GM12878 (cell line): ENCODE measurements around the gene TRPT1. TPM values are rescaled to one million over a fixed set of nuclear protein-coding genes. Genes with fewer than 3 reads are reported as not detected.
A peak's percentile ranks its signal among the peaks of the same experiment; 100 is the strongest.

Experiments
- CBFB ChIP-seq: IDR thresholded peaks from 2 replicates; pipeline ENCODE4 v1.6.1; 2016; ENCODE audit warnings: antibody characterized with exemption, low read depth
- CHD1 ChIP-seq: IDR thresholded peaks from 2 replicates; pipeline ENCODE4 v1.6.1; 2012; ENCODE audit warnings: low read depth, low read length, improper control_type of control experiment
- DPF2 ChIP-seq: fragments of 450-650 bp; IDR thresholded peaks from 2 replicates; pipeline ENCODE4 v1.6.1; 2017; ENCODE audit warnings: mild to moderate bottlenecking
- EGR1 ChIP-seq, 2 experiments: IDR thresholded peaks; 1 replicate in 1 of 2; 2 replicates in 1 of 2; pipeline ENCODE4 v1.6.1; 2011 to 2012; ENCODE audit warnings: low read depth in 2 of 2, low read length in 2 of 2, borderline replicate concordance in 1 of 2, mild to moderate bottlenecking in 1 of 2, moderate library complexity in 1 of 2
- HCFC1 ChIP-seq: fragments of 150-350 bp; IDR thresholded peaks from 2 replicates; pipeline ENCODE4 v1.6.1; 2014; ENCODE audit warnings: low read length
- IRF4 ChIP-seq: IDR thresholded peaks from 2 replicates; pipeline ENCODE4 v1.6.1; 2011; ENCODE audit warnings: low read depth, low read length
- MEF2A ChIP-seq: IDR thresholded peaks from 2 replicates; pipeline ENCODE4 v1.6.1; 2011; ENCODE audit warnings: low read depth, mild to moderate bottlenecking, low read length, moderate library complexity; ENCODE audit not compliant: insufficient read depth
- MEF2B ChIP-seq: fragments of 450-650 bp; IDR thresholded peaks from 2 replicates; pipeline ENCODE4 v1.6.1; 2018; ENCODE audit warnings: mild to moderate bottlenecking, moderate library complexity; ENCODE audit not compliant: partially characterized antibody, poor library complexity, severe bottlenecking
- POLR2AphosphoS2 ChIP-seq: IDR thresholded peaks from 2 replicates; pipeline ENCODE4 v1.6.1; 2011; ENCODE audit warnings: low read depth, mild to moderate bottlenecking, low read length, improper control_type of control experiment, moderate library complexity
- RB1 ChIP-seq: fragments of 450-650 bp; formaldehyde crosslinking; IDR thresholded peaks from 2 replicates; pipeline ENCODE4 v1.6.1; 2017; ENCODE audit warnings: mild to moderate bottlenecking, borderline replicate concordance
- SIX5 ChIP-seq: IDR thresholded peaks from 2 replicates; pipeline ENCODE4 v1.6.1; 2011; ENCODE audit warnings: mild to moderate bottlenecking, low read depth, low read length, moderate library complexity; ENCODE audit not compliant: severe bottlenecking
- SKIL ChIP-seq: fragments of 450-650 bp; IDR thresholded peaks from 2 replicates; pipeline ENCODE4 v1.6.1; 2017; ENCODE audit warnings: mild to moderate bottlenecking, low read depth, inconsistent platforms; ENCODE audit not compliant: poor library complexity, severe bottlenecking
- SP1 ChIP-seq: IDR thresholded peaks from one replicate; pipeline ENCODE4 v1.6.1; 2011; ENCODE audit warnings: low read depth, low read length
- TCF12 ChIP-seq: IDR thresholded peaks from 2 replicates; pipeline ENCODE4 v1.6.1; 2011; ENCODE audit warnings: low read depth, mild to moderate bottlenecking, low read length
- ZBTB40 ChIP-seq: fragments of 450-650 bp; IDR thresholded peaks from 2 replicates; pipeline ENCODE4 v1.6.1; 2016; ENCODE audit warnings: mild to moderate bottlenecking, moderate library complexity, borderline replicate concordance
- polyA plus RNA-seq, 11 experiments: library from polyadenylated mRNA; depleted of rRNA in 4 of 11; unstranded in 6 of 11; stranded (reverse) in 5 of 11; fragments of >200 nt; fragmentation: Nextera tagmentation in 4 of 11; fragmentation: Illumina TruSeq in 1 of 11; extraction: Ambion mirVana in 4 of 11; extraction: Trizol in 1 of 11; gene quantifications; 1 replicate in 1 of 11; 2 replicates in 10 of 11; pipeline versions ENCODE4 v1.2.1 to v1.2.3, GENCODE V29; 2011 to 2016; ENCODE audit warnings: inconsistent platforms in 2 of 11, missing spikeins in 2 of 11, low read depth in 1 of 11
- total RNA-seq, 4 experiments: library from RNA; depleted of rRNA in 3 of 4; stranded (reverse); fragments of >200 nt in 3 of 4; fragmentation: Illumina TruSeq in 1 of 4; extraction: Trizol in 1 of 4; gene quantifications; 2 replicates each; pipeline versions ENCODE4 v1.2.1 to v1.2.3, GENCODE V29; 2013 to 2021
- TF ChIP-seq, protein P1 (sequence below): IDR thresholded peaks from 2 replicates; pipeline ENCODE4 v1.6.1; 2011; ENCODE audit warnings: mild to moderate bottlenecking, low read depth, low read length, moderate library complexity; ENCODE audit not compliant: insufficient replicate concordance
- TF ChIP-seq, protein P2 (sequence below): fragments of 450-650 bp; IDR thresholded peaks from 2 replicates; pipeline ENCODE4 v1.6.1; 2017; ENCODE audit warnings: low read depth, mild to moderate bottlenecking, moderate library complexity
- TF ChIP-seq, protein P3 (sequence below): IDR thresholded peaks from 2 replicates; pipeline ENCODE4 v1.6.1; 2012; ENCODE audit warnings: low read depth, low read length, improper control_type of control experiment

The TRPT1 gene
- total and polyA plus RNA-seq, 10 of the 15 experiments (the other 5 are each of a cell fraction or from before 2014, with no cell fraction given), result 7.1 to 63.0 (median 31.4) TPM

DNA sequence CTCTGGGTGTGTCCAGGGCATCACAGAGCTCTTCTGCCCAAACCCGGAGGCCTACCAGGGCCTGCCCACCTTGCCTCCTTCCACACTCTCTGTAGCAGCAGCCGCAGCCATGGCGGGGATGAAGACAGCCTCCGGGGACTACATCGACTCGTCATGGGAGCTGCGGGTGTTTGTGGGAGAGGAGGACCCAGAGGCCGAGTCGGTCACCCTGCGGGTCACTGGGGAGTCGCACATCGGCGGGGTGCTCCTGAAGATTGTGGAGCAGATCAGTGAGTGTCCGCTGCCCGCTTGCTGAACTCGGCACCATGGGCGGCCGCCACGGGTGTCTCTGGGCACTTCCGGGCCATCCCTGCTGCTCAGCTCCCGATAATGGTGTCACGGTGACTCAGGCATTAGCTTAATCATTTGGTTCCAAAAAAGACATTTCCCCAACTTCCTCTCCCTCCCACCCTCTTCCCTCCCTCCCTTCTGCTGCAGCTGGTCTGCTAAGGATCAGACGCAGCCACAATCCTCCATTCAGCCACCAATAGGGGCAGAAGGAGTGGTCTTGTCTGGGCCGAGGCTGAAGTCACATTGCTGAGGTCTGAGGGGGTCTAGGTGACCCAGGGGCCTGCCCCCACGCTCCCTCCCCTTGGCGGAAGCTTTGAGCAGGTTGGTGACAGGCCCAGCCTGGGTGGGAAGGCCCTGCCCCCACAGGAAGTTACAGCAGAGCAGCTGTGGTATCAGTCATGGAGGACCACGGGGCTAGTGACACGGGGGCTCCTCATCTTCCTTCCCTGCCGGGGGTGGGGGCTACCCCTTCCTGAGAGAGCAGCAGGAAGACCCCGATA, 18.5 kb downstream of the TRPT1 start (continued):
- TF ChIP-seq, protein P1, sequence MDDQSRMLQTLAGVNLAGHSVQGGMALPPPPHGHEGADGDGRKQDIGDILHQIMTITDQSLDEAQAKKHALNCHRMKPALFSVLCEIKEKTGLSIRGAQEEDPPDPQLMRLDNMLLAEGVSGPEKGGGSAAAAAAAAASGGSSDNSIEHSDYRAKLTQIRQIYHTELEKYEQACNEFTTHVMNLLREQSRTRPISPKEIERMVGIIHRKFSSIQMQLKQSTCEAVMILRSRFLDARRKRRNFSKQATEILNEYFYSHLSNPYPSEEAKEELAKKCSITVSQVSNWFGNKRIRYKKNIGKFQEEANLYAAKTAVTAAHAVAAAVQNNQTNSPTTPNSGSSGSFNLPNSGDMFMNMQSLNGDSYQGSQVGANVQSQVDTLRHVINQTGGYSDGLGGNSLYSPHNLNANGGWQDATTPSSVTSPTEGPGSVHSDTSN, result peak; percentile 76
- TF ChIP-seq MEF2A, result 0 out of 2 replicates have a peak, but pooled peaks have one; percentile 4
- peak; percentile 93 for TF ChIP-seq TCF12
- peak; percentile 15 to 55; a peak in 2 of 3 replicates for TF ChIP-seq EGR1 (IDR thresholded peaks at IDR 0.05; ENCODE audit: borderline replicate concordance in 1 of 2, low read depth in 2 of 2, low read length in 2 of 2)
- TF ChIP-seq SIX5, result peak; percentile 12
- peak; percentile 49 for TF ChIP-seq POLR2AphosphoS2
- TF ChIP-seq CHD1, result 0 out of 2 replicates have a peak, but pooled peaks have one; percentile 21
- peak; percentile 77; the same call in 1 of the 2 replicates for TF ChIP-seq RB1
- TF ChIP-seq CBFB, result peak; percentile 68
- no peak for TF ChIP-seq HCFC1
- no peak for TF ChIP-seq SKIL
- TF ChIP-seq, protein P2, sequence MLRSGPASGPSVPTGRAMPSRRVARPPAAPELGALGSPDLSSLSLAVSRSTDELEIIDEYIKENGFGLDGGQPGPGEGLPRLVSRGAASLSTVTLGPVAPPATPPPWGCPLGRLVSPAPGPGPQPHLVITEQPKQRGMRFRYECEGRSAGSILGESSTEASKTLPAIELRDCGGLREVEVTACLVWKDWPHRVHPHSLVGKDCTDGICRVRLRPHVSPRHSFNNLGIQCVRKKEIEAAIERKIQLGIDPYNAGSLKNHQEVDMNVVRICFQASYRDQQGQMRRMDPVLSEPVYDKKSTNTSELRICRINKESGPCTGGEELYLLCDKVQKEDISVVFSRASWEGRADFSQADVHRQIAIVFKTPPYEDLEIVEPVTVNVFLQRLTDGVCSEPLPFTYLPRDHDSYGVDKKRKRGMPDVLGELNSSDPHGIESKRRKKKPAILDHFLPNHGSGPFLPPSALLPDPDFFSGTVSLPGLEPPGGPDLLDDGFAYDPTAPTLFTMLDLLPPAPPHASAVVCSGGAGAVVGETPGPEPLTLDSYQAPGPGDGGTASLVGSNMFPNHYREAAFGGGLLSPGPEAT, result peak; percentile 65; the same call in 1 of the 2 replicates
- peak; percentile 59 for TF ChIP-seq MEF2B
- TF ChIP-seq DPF2, result peak; percentile 37; the same call in 1 of the 2 replicates
- TF ChIP-seq, protein P3, sequence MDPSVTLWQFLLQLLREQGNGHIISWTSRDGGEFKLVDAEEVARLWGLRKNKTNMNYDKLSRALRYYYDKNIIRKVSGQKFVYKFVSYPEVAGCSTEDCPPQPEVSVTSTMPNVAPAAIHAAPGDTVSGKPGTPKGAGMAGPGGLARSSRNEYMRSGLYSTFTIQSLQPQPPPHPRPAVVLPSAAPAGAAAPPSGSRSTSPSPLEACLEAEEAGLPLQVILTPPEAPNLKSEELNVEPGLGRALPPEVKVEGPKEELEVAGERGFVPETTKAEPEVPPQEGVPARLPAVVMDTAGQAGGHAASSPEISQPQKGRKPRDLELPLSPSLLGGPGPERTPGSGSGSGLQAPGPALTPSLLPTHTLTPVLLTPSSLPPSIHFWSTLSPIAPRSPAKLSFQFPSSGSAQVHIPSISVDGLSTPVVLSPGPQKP, result peak; percentile 65; the same call in 1 of the 2 replicates
- TF ChIP-seq ZBTB40, result peak; percentile 70; the same call in 1 of the 2 replicates
- 0 out of 2 replicates have a peak, but pooled peaks have one; percentile 23 for TF ChIP-seq IRF4
- peak; percentile 72 for TF ChIP-seq SP1
